HepG2 (cell line): ENCODE data around the gene DHRS13. TPM values are rescaled to one million over a fixed set of nuclear protein-coding genes. Genes with fewer than 3 reads are reported as not detected.

Source experiments
- ELF4 ChIP-seq: sonication (generic); formaldehyde crosslinking; IDR thresholded peaks from 2 replicates; pipeline ENCODE4 v1.5.0; 2020; ENCODE audit warnings: missing genetic modification reagents, mild to moderate bottlenecking, moderate library complexity, borderline replicate concordance
- FOXO1 ChIP-seq: sonication (generic); formaldehyde crosslinking; IDR thresholded peaks from 2 replicates; pipeline ENCODE4 v1.4.0; 2020; ENCODE audit warnings: missing genetic modification reagents
- FOXO4 ChIP-seq: sonication (generic); formaldehyde crosslinking; conservative IDR thresholded peaks from 2 replicates; pipeline ENCODE4 v1.8.1; 2023; ENCODE audit warnings: missing genetic modification reagents
- HDAC6 ChIP-seq: fragments of 200-600 bp; sonication (generic); IDR thresholded peaks from 2 replicates; pipeline ENCODE4 v1.7.0; 2017; ENCODE audit warnings: mild to moderate bottlenecking, antibody characterized with exemption, low read length, low read depth
- KLF16 ChIP-seq, 2 experiments: sonication (generic) in 1 of 2; formaldehyde crosslinking in 1 of 2; IDR thresholded peaks; 2 replicates each; pipeline versions ENCODE4 v1.6.1 to v1.8.0; 2016 to 2023; ENCODE audit warnings: missing genetic modification reagents in 2 of 2, missing compliant biosample characterization in 1 of 2
- MXD3 ChIP-seq: IDR thresholded peaks from 2 replicates; pipeline ENCODE4 v1.6.1; 2016; ENCODE audit warnings: mild to moderate bottlenecking, missing biosample characterization, missing genetic modification reagents
- MYC ChIP-seq: sonication (generic); formaldehyde crosslinking; IDR thresholded peaks from 2 replicates; pipeline ENCODE4 v1.9.0; 2021; ENCODE audit warnings: missing genetic modification reagents, borderline replicate concordance
- MZF1 ChIP-seq: sonication (generic); formaldehyde crosslinking; IDR thresholded peaks from 2 replicates; pipeline ENCODE4 v1.8.1; 2023; ENCODE audit warnings: mild to moderate bottlenecking, missing genetic modification reagents, borderline replicate concordance
- PBX3 ChIP-seq: sonication (generic); formaldehyde crosslinking; IDR thresholded peaks from 2 replicates; pipeline ENCODE4 v1.8.1; 2023; ENCODE audit warnings: missing genetic modification reagents, inconsistent platforms, borderline replicate concordance
- SIN3B ChIP-seq: fragments of 150-350 bp; IDR thresholded peaks from 2 replicates; pipeline ENCODE4 v1.6.1; 2014; ENCODE audit warnings: low read length
- ZBTB49 ChIP-seq: sonication (generic); formaldehyde crosslinking; IDR thresholded peaks from 2 replicates; pipeline ENCODE4 v1.4.0; 2020; ENCODE audit warnings: missing genetic modification reagents, borderline replicate concordance
- ZFYVE20 ChIP-seq: sonication (generic); formaldehyde crosslinking; IDR thresholded peaks from 2 replicates; pipeline ENCODE4 v1.8.0; 2023; ENCODE audit warnings: low read depth, mild to moderate bottlenecking, moderate library complexity, missing genetic modification reagents, borderline replicate concordance
- ZNF18 ChIP-seq: sonication (generic); formaldehyde crosslinking; IDR thresholded peaks from 2 replicates; pipeline ENCODE4 v1.8.0; 2022; ENCODE audit warnings: mild to moderate bottlenecking, missing genetic modification reagents; ENCODE audit not compliant: insufficient replicate concordance
- ZNF230 ChIP-seq: sonication (generic); formaldehyde crosslinking; IDR thresholded peaks from 2 replicates; pipeline ENCODE4 v1.4.0; 2020; ENCODE audit warnings: mild to moderate bottlenecking, missing genetic modification reagents
- ZNF251 ChIP-seq: sonication (generic); formaldehyde crosslinking; IDR thresholded peaks from 2 replicates; pipeline ENCODE4 v1.9.0; 2021; ENCODE audit warnings: mild to moderate bottlenecking, missing genetic modification reagents
- ZNF432 ChIP-seq: sonication (generic); formaldehyde crosslinking; IDR thresholded peaks from 2 replicates; pipeline ENCODE4 v1.5.0; 2020; ENCODE audit warnings: missing genetic modification reagents, mild to moderate bottlenecking, borderline replicate concordance
- ZNF44 ChIP-seq: sonication (generic); formaldehyde crosslinking; IDR thresholded peaks from 2 replicates; pipeline ENCODE4 v1.5.1; 2020; ENCODE audit warnings: mild to moderate bottlenecking, missing genetic modification reagents
- ZNF562 ChIP-seq: sonication (generic); formaldehyde crosslinking; IDR thresholded peaks from 2 replicates; pipeline ENCODE4 v1.8.0; 2022; ENCODE audit warnings: missing genetic modification reagents, borderline replicate concordance
- ZNF678 ChIP-seq: sonication (generic); formaldehyde crosslinking; IDR thresholded peaks from 2 replicates; pipeline ENCODE4 v1.4.0; 2020; ENCODE audit warnings: mild to moderate bottlenecking, missing genetic modification reagents
- ZNF780A ChIP-seq: sonication (generic); formaldehyde crosslinking; IDR thresholded peaks from 2 replicates; pipeline ENCODE4 v1.8.0; 2022; ENCODE audit warnings: mild to moderate bottlenecking, missing genetic modification reagents, moderate library complexity
- polyA plus RNA-seq, 8 experiments: library from polyadenylated mRNA; depleted of rRNA in 3 of 8; stranded (reverse) in 7 of 8; unstranded in 1 of 8; fragments of >200 nt; fragmentation: Illumina TruSeq in 4 of 8; extraction: Trizol in 4 of 8; gene quantifications; 2 replicates each; pipeline versions ENCODE4 v1.2.1 to v1.2.3, GENCODE V29; 2011 to 2016; ENCODE audit warnings: low read depth in 4 of 8, missing spikeins in 1 of 8, mixed read lengths in 1 of 8; ENCODE audit not compliant: insufficient read depth in 1 of 8
- total RNA-seq, 5 experiments: library from RNA; depleted of rRNA; stranded (reverse); fragments of >200 nt; fragmentation: Illumina TruSeq; extraction: Trizol; gene quantifications; 2 replicates each; pipeline ENCODE4 v1.2.3, GENCODE V29; 2016; ENCODE audit warnings: low read depth in 1 of 5

The DHRS13 gene
- total and polyA plus RNA-seq, 2 of the 13 experiments (the other 11 are each of a cell fraction or from before 2014, with no cell fraction given) = 11.8 to 12.6 TPM

GRCh38 chr17:28854457-28855335 lies 48.2 kb downstream of the DHRS13 start, which contains the start of gene ERAL1 (continued):
- TF ChIP-seq ZBTB49 (CRISPR knock-in tag) = no peak
- TF ChIP-seq ZNF780A (CRISPR knock-in tag) = no peak
- peak; percentile 62 for TF ChIP-seq MXD3 (CRISPR knock-in tag)
- no peak for TF ChIP-seq FOXO1 (CRISPR knock-in tag)
- no peak for TF ChIP-seq ZNF18
- no peak for TF ChIP-seq PBX3 (CRISPR knock-in tag)
- peak; percentile 77; the same call in 1 of the 2 replicates for TF ChIP-seq MYC (CRISPR knock-in tag)
- no peak for TF ChIP-seq MZF1
- no peak for TF ChIP-seq ELF4
- TF ChIP-seq ZNF44 (CRISPR knock-in tag) = no peak
- no peak for TF ChIP-seq ZNF251 (CRISPR knock-in tag)
- no peak for TF ChIP-seq ZNF562 (CRISPR knock-in tag)
- no peak for TF ChIP-seq ZFYVE20
- TF ChIP-seq FOXO4 (CRISPR knock-in tag) = 0 out of 2 replicates have a peak, but pooled peaks have one; percentile 69
- TF ChIP-seq ZNF230 = no peak
- TF ChIP-seq KLF16 (CRISPR knock-in tag; IDR thresholded peaks at IDR 0.05) = peak in 1 of 2 experiments; percentile 86; a peak in 1 of 4 replicates
- no peak for TF ChIP-seq HDAC6
- peak; percentile 98 for TF ChIP-seq SIN3B
- no peak for TF ChIP-seq ZNF432
- no peak for TF ChIP-seq ZNF678 (CRISPR knock-in tag)
